NCI-H1048 (cell line): ENCODE measurements around the gene ARHGEF17.

Experiments
- DNase-seq: peaks from one replicate; lab custom pipeline; 2025; lab: John Stamatoyannopoulos, UW

Gene ARHGEF17

DNA sequence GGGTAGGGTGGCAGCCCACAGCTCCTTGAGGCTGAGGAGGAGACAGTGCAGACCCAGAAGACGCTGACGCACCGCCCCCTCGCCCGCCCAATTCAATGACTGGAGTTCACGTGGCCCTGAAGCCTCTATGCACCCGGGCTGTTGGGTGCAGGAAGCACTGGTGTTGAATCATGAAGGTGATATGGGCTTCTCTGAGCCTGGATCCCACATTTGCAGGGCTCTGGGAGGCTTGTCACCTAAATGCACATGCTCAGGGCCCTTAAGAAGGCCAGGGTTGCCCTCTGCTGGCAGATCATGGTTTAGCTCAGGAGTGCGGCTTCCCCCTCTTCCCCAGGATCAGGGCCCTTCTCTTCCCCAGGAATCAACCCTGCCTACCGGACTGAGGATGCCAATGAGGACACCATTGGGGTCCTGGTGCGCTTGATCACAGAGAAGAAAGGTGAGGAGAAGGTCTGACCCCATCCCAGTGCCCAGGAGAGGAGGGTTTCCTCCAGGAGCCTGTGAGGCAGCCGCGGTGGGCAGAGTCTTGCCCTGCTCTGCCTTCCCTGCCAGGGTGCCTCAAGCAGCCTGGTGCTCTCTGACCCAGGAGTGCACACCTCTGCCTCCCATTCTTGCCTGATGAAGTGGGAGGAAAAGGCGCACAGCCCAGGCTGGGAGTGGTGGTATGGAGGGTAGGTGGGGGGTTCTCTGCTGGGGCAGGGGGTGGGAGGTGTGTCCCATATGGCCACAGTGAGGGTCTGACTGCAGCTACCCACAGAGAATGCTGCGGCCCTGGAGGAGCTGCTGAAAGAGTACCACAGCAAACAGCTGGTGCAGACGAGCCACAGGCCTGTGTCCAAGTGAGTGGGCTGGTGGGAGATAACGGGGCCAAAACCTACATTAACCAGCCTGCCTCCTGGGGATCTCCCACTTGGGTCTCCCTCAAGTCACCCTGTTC, 85.7 kb downstream of the ARHGEF17 start:
- no peak for DNase-seq

DNA sequence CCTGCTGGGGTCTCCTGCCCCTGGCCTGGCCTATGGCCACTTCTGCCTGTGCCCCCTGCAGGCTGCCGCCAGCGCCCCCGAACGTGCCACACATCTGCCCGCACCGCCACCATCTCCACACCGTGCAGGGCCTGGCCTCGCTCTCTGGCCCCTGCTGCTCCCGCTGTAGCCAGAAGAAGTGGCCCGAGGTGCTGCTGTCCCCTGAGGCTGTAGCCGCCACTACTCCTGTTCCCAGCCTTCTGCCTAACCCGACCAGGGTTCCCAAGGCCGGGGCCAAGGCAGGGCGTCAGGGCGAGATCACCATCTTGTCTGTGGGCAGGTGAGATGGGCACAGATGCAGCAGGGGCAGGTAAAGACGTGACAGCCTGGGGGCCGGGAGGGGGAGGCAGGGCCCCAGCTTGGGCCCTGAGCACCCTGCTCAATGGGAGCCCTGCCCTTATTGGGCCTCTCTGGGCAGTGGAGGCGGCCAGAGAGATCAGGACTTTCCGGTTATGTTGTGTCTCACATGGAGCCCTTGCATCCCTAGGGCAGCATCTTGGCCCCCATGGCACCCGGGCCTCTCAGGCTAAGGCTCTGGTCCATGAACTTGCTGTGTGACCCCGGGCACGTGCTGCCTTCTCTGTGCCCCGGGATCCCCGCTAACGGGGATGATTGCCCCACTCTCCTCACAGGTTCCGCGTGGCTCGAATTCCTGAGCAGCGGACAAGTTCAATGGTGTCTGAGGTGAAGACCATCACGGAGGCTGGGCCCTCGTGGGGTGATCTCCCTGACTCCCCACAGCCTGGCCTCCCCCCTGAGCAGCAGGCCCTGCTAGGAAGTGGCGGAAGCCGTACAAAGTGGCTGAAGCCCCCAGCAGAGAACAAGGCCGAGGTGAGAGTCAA, 86.6 kb downstream of the ARHGEF17 start:
- no peak for DNase-seq

DNA sequence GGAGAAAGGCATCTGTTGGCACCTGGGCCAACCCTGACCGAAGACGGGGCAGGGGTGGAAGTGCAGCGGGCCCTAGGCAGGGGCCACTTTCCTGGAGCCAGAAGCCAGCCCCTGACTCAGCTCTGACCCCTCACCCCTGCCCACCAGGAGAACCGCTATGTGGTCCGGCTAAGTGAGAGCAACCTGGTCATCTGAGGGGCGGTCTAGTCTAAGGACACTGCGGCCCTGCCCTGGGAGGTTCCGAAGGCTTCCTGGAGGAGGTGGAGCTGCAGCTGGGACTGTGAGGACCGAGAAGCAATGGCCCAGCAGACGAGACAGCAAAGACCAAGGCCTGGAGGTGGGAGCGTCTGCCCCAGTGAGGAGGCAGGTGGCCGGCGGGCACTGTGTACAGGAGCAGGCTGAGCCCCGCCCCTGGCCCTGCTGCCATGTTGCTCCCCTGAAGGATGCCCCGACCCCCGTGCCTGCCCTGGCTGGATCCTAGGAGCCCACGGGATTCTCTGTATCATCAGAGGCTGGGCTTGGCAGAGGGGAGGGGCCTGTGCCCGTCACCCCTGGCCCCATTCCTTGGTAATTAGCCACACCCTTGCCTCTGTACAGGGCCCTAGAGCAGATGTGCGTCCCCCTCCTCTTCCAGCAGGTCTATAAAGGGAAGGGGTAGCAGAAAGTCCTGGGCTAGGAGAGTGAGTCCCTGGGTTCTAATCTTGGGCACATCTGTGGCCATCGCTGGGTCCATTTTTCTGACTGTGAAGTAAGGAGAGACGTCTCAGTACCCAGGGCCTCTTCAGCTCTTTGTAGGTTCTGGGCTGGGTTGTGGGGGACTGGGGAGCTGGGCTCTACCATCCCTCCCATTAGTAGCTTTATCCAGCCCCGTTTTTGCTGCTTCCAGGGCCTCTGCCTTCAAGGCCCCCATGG, 87.5 kb downstream of the ARHGEF17 start:
- DNase-seq, result no peak

DNA sequence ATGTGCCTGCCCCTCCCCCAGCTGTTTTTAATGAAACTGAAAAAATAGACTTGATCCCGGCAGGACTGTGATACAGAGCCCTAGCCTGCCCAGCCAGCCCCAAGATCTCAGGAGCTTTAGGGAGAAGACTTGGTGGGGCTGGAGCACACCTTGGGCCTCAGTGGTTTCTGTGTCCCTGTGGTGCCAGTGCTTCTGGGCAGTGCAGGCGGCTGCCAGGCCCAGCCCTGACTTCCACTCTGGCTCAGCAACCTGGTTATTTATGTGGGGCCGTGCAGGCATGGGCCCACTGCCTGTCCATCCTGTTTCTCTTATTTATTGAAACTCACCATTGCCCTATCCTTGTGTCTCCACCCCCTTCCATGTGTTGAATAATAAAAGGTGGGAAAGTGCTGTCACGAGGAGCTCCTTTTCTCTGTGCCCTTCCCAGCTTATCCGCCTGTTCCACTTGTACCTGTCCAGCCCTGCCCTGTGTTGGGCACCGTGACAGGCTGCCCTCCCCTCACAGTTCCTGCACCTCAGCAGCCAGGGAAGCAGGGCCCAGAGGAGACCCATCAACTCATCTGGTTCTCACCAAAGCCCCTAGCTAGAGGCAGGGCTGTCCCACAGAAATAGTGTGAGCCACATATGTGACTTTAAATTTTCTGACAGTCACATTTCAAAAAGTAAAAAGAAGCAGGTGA, 88.3 kb downstream of the ARHGEF17 start:
- DNase-seq, result no peak

DNA sequence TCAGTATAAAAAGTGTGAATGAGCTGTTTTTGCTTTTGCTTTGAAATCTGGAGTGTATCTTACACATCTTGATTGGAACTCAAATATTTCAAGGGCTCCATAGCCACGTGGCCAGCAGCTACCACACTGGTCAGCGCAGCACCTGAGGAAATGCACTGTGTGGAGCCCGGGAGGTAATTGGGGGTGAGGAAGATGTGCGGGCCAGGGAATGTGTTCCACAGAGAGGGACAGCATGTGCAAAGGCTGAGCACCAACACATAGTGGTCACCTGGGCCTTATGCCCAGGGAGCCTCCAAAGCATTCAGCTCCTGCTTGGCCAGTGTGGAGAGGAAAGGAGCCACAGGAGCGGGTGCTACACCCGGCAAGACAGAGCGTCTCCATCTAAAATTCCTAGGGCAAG, 88.9 kb downstream of the ARHGEF17 start:
- no peak for DNase-seq

DNA sequence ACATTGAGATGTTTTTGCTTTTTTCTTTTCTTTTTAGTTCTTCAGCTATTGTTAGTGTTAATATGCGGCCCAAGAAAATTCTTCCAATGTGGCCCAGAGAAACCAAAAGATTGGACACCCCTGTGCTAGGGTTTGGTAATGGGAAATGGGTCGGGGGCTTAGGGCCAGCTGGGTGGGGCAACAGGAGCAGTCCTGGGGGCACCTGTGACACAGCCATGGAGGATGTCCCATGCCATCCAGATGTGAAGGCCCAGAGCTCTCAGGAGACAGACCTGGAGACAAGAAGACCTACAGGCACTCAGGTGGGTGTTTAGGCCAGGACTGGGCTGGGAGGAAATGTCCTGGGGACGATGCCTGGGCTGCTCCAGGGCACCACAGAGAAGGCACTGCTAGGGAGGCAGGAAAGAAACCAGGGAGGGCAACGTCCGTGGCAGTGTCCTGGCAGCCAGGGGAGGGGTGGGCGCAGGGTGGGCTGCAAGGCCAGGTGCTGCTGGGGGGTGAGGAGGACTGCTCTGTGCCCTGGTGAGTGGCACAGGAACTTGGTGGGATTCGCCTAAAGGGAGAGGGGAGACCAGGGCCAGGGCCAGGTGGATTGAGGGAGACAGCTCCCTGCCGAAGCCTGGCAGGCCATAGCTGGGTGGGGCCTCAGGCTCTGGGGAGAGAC, 89.5 kb downstream of the ARHGEF17 start:
- DNase-seq, result no peak

DNA sequence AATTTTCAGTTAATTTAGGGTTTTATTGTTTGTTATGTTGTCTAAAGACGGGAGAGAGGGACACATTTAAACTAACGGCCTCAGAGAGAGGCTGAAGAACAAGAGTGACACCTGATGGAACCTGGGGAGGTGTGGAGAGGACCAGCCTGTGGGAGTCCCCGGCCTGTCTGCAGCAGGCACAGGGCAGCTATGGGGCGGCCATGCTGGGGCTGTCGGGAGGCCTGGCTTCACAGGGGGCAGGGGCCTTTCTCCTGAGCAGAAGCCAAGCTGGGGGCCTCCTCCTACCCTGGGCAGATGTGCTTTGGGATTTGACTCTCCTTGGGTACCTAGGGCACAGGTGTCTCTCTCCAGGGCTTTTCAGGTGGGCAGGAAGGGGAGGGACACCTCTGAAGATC, 90.1 kb downstream of the ARHGEF17 start:
- no peak for DNase-seq

DNA sequence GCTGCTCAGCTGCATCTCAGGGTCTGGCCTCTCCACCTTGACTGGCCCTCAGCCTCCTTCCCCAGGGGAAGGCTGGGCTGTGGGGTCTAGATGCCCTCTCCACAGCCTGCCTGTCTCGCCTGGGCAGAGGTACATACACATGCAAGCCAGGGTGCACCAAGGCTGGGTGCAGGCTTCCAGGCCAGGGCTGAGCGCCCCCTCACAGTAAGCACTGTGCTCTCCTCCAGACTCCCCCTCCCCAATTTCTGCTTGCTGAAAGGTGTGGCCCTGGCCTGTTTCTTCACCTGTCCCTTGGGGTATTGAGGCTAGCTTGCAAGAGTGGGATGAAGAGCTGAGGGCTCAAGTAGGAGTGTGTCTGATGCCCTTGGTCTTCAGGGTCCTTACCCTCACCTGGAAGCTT, 90.6 kb downstream of the ARHGEF17 start:
- DNase-seq, result no peak

DNA sequence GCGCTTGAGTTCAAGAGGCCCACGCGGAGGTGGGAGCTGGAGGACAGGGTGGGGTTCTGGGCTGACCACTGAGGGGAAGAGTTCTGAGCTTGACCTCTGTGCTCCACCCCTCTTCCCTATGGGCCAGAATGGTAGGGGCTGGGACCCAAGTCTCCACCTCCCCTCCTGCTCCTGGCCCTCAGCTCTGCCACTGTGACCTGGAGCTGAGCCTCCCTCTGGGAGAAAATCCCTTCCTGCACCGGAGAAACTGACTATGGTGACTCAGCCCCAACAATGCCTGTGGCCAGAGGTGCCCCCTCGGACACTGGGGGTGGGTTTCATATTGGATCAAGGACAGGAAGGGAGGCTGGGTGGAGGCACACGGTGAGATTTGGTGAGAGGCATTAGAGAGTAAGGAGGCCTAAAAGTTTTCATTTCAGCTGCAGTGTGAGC, 91.1 kb downstream of the ARHGEF17 start:
- DNase-seq, result no peak

DNA sequence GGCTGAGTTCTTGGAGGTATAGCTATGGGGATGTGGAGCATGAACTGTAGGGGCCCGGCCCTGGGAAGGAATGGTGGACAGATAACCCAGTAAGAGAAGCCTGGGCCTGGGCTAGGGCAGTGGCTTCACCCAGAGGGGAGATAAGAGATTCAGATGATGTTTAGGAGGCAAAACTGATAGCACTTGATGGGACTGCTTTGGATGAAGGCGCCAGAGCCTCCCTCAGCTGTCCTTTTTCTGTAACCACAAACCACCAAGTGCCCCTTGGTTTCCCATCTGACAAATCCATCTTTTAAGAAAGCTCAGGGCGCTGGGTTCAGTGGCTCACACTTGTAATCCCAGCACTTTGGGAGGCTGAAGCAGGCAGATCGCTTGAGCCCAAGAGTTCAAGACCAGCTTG, 91.6 kb downstream of the ARHGEF17 start:
- DNase-seq, result no peak

DNA sequence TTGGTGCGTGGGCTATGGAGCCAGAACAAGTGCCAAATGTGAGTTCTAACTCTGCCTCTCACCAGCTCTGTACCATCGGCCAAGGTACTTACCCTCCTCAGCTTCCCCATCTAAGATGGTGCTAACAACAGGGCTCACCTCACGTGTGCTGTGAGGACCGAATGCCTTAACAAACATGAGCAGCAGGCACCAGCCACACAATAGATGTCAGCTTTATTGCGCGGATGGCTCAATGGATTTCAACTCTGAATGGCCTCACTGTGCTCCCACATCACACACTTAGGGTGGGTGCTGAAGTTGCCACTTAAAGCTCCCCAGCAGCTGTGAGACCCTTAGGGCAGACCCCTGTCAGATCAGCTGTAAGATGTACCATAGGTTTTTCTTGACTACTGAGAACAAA, 92.2 kb downstream of the ARHGEF17 start:
- no peak for DNase-seq

DNA sequence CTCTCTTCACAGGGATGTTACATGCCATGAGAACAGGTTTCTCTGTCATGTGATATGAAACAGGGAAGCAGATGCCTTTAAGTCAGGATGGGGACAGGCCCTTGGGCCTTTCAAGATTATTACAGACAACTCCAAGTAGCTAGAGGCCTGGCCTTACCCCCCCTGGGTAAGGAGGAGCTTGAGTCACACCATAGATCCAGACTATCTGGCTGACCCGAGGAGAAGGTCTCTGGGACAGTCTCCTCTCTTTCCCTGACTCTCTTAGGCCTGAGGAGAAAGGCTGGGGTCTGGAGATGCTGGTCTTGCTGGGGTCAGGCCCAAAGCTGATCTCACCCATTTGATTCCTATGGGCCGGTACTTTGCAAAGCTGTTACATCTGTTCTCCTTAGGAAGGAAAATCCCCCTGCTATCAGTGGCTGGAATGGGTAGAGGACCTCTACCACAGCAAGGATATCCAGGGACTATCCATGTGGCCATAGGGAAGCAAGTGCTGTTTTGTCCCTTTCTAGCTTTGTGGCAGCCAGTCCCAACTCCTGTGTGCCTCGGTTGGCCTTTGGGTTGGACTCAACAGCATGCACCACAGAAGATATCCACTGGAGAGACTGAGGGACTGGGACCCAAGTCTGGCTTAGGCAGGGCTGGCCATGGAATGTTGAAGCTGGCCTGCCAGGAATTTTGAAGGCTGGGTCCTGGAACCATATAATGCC, 93.3 kb downstream of the ARHGEF17 start:
- no peak for DNase-seq

DNA sequence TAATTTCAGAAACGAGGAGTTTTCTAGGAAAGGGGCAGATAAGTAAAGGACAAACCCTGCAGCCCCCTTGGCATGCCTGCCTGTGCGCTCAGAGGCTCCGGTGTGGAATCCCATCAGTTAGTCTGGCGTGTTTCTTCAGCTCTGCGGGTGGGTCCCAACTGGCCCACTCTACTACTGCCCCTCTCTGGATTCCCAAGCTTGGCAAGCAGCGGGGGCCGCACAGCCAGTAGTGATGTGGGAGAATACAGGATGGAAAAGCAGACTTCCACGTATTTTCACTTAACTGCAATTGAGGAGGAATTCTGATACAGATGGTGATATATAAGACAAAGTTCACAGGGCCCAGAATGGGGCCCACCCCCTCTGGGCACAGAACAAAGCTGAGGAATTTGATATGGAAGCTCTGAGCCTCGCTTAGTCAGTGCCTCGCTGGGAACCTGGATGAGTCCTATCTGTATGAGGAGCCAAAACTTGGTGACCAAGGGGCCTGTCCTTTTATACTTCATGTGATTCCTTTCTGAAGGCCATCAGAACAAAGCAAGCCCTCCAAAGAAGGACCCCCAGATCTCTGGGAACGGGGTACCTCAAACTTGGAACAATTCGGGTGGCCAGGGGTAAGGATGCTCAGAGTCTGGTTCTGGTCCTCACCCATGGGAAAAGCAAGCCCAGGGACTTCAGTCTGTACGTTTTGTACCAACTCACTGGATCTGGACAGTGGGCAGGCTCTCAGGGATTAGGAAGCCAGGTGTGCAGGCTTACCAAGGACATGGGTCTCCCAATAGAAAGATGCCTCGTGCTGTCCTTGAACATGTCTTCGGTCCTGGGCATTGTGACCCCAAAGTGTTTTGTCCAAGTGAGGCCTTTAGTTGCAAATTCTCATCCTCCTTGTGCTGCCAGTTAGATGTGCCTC, 94.1 kb downstream of the ARHGEF17 start:
- DNase-seq, result no peak

DNA sequence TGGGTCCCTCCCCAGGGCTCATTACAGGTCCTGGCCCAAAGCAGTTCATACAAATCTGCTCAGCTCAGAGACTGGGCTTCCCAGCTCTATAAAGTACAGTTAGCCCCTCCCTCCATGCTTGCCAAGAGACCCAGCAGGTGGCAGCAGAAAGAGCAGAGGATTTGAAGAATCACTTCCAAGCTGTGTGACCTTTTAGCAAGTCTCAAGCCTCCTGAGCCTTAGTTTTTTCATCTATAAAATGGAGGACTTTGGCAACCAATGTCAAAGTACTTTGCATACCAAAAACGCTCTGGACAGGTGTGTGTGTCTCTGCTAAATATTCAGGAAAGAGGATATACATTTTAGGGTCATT, 94.7 kb downstream of the ARHGEF17 start:
- no peak for DNase-seq

DNA sequence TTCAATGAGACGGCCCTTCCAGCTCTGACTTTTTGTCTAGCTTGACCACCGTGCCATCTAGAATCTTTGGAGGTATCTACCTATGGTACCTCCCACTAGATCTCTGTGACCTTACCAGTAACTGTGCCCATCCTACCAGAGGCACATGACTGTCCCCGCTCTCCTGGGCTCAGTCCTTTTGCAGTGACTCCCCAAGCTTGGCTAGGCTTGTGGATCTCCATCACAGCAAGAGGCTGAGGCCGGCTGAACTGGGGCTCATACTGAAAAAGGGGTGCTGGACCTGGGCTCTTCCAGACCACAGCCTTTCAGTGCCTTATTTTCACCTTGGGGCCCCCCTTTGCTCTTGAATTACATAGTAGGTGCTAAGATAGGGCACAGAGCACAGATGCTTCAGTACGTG, 95.5 kb downstream of the ARHGEF17 start:
- DNase-seq, result no peak

DNA sequence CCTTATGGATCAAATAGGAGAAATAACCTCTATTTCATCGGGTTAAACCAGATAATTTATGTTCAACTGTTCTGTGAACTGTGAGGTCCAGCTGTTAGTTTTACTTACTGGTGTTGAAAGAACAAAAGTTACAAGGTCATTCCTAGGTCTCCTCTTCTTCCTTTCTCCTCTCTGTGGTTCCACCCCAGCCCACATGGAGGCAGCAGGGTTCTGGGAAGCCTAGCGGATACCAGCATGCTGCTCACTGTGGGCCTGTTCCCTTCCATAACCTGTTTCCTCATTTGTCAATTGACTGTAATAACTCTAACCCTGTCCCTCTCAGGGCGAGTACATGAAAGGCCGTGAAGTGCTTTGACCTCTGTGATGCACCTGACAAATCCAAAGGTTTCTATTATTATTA, 96.0 kb downstream of the ARHGEF17 start:
- DNase-seq, result no peak

DNA sequence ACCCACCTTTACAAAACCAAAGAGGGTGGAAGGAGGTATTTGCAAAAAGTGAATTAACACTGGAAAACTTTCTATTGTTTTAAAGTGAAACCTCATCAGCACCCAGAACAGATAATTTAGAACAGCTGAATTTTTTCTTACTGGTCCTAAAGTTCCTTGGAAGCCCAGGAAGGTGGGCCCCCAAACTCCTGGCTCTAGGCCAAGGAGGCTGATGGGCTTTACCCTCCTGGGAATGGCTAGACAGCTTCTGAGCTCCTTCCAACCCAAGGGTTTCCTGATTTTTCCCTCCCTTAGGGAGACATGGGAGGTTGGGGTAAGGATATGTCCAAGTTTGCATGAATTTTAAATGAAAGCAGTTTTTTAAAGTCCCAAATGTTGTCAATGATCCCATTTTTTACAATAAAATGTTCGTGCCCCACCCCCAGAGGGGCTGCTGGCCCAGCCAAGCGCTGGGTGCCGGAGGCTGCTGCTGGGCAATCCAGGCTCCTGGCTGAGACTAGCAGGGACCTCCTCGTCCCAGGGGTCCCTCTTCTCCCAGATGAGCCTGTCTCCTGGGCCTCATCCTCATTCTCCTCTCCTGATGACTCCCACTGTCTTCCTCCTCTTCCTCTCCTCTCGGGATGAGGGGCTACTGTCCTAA, 96.5 kb downstream of the ARHGEF17 start:
- no peak for DNase-seq

DNA sequence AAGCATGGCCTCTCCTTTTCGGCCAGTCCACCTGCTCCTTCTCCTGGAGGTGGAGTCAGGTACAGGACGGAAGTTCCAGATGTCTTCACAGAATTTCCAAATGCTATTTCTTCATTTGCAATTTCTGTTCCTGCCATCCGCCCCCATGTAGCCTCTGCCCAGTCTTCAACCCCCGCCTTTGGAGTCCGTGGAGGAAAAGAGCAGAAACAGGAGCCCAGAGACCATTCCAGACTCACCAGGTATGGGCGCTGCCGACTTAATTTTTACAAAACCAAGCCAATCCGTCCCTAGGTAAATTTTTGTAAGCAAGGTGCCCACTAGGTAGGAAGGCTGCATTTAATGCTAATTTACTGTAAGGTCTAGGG, 97.1 kb downstream of the ARHGEF17 start:
- DNase-seq, result no peak

DNA sequence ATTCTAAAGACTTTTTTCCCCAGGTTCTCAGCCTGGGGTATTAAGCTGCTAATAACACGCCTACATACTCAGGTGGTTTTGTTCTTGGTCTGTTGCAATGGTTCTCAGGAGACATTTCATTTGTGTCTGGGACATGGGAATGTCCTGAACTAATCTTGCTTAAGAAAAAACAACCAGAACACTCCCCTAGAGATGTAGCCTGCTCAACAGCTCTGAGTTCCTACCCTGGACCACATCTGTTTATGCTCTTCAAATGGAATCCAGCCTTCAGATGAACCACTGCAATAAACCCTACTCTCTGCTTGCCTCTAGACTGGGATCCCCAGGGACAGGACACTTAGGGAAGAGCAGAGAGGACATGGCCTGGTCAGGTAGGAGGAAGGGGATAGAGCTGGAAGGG, 98.1 kb downstream of the ARHGEF17 start:
- DNase-seq, result no peak
